MM.1S (cell line): ENCODE results near the gene ARVCF.
"Not testable (repeated sequence)": the region's sequence is repeated elsewhere in the genome, so short reads cannot be mapped to it uniquely, and the experiment has no call there.

Experiments
- DNase-seq: peaks from one replicate; pipeline ENCODE4 v3.0.0-alpha.2; 2015
- H2AFZ ChIP-seq: fragments of 300-600 bp; sonication (generic); 2 replicates; pipeline ENCODE4 v1.6.0; 2016; ENCODE audit warnings: antibody characterized with exemption, low read length
- H3F3A ChIP-seq: fragments of 300-600 bp; sonication (generic); 2 replicates; pipeline ENCODE4 v1.6.1; 2016; ENCODE audit warnings: mild to moderate bottlenecking, antibody characterized with exemption, low read length, moderate library complexity, mixed read lengths; ENCODE audit not compliant: insufficient read depth
- H3K27ac ChIP-seq: fragments of 300-600 bp; sonication (generic); 2 replicates; pipeline ENCODE4 v1.5.1; 2016; ENCODE audit warnings: mild to moderate bottlenecking, low read length
- H3K27me3 ChIP-seq: fragments of 300-600 bp; sonication (generic); replicated peaks from 2 replicates; pipeline ENCODE4 v1.6.0; 2016; ENCODE audit warnings: low read length; ENCODE audit not compliant: insufficient read depth
- H3K36me3 ChIP-seq: fragments of 300-600 bp; sonication (generic); replicated peaks from 2 replicates; pipeline ENCODE4 v1.6.1; 2016; ENCODE audit warnings: mild to moderate bottlenecking, low read length, mixed read lengths; ENCODE audit not compliant: insufficient read depth
- H3K4me1 ChIP-seq: fragments of 300-600 bp; sonication (generic); 2 replicates; pipeline ENCODE4 v1.6.1; 2016; ENCODE audit warnings: low read length, mixed read lengths
- H3K4me2 ChIP-seq: fragments of 300-600 bp; sonication (generic); 2 replicates; pipeline ENCODE4 v1.6.0; 2016; ENCODE audit warnings: low read depth, low read length
- H3K4me3 ChIP-seq: fragments of 300-600 bp; sonication (generic); 2 replicates; pipeline ENCODE4 v1.5.1; 2016; ENCODE audit warnings: low read length, mixed read lengths
- H3K79me2 ChIP-seq: fragments of 300-600 bp; sonication (generic); 2 replicates; pipeline ENCODE4 v1.6.1; 2016; ENCODE audit warnings: mixed run types, low read length, mixed read lengths
- H3K9ac ChIP-seq: fragments of 300-600 bp; sonication (generic); 2 replicates; pipeline ENCODE4 v1.6.1; 2016; ENCODE audit warnings: low read length, mixed read lengths
- H3K9me2 ChIP-seq: fragments of 300-600 bp; sonication (generic); replicated peaks from 2 replicates; pipeline ENCODE4 v1.6.1; 2016; ENCODE audit warnings: mild to moderate bottlenecking, low read length, mixed read lengths; ENCODE audit not compliant: insufficient read depth
- H3K9me3 ChIP-seq: fragments of 300-600 bp; sonication (generic); replicated peaks from 2 replicates; pipeline ENCODE4 v1.6.1; 2016; ENCODE audit warnings: mild to moderate bottlenecking, low read length, mixed read lengths; ENCODE audit not compliant: insufficient read depth
- H4K20me1 ChIP-seq: fragments of 300-600 bp; sonication (generic); 2 replicates; pipeline ENCODE4 v1.6.1; 2016; ENCODE audit warnings: mild to moderate bottlenecking, low read length, moderate library complexity, mixed read lengths; ENCODE audit not compliant: insufficient read depth
- CTCF ChIP-seq: fragments of 300-600 bp; sonication (generic); IDR thresholded peaks from 2 replicates; pipeline ENCODE4 v1.5.1; 2016; ENCODE audit warnings: antibody characterized with exemption, low read length, mixed read lengths
- EZH2 ChIP-seq: fragments of 300-600 bp; sonication (generic); optimal IDR thresholded peaks from 2 replicates; pipeline ENCODE3; 2017; ENCODE audit warnings: low read depth, mild to moderate bottlenecking, antibody characterized with exemption, low read length, mixed read lengths
- EZH2phosphoT487 ChIP-seq: fragments of 300-600 bp; sonication (generic); IDR thresholded peaks from 2 replicates; pipeline ENCODE4 v1.6.1; 2018; ENCODE audit warnings: antibody characterized with exemption, low read length

Gene ARVCF

GRCh38 chr22:19927696-19928095 is 88.9 kb downstream of the ARVCF start:
- Histone ChIP-seq H3K4me2 (no peak overlapping the region), H3K79me2 (no peaks in the 10 kb centered on the region), H3K36me3 (no peaks in the 10 kb centered on the region), H2AFZ (no peak overlapping the region), H3K9me3 (no peaks in the 10 kb centered on the region), H3K27me3 (no peaks in the 10 kb centered on the region), H3F3A (no peaks in the 10 kb centered on the region), H3K4me3 (no peak overlapping the region), H4K20me1 (no peaks in the 10 kb centered on the region), H3K9ac (no peak overlapping the region), H3K9me2 (no peaks in the 10 kb centered on the region), H3K4me1 (0 out of 2 replicates have a peak, but pooled peaks cover 3% of the 10 kb centered on the region), H3K27ac (no peak overlapping the region)
- no peak for DNase-seq
- no peak for TF ChIP-seq EZH2phosphoT487

GRCh38 chr22:19926028-19926427 is 90.6 kb downstream of the ARVCF start:
- H3K9ac ChIP-seq = not testable (repeated sequence)

GRCh38 chr22:19923914-19924513 is 92.6 kb downstream of the ARVCF start:
- H3K9me2 ChIP-seq = no peaks in the 10 kb centered on the region

More at GRCh38 chr22:19926028-19926427, 90.6 kb downstream of the ARVCF start:
- H3K79me2 ChIP-seq, H3K9me3 ChIP-seq, H3K4me3 ChIP-seq, H2AFZ ChIP-seq, H3K9me2 ChIP-seq, H3K27ac ChIP-seq, H3F3A ChIP-seq, H3K27me3 ChIP-seq, H4K20me1 ChIP-seq, H3K36me3 ChIP-seq, H3K4me1 ChIP-seq, H3K4me2 ChIP-seq, DNase-seq: not testable (repeated sequence)

GRCh38 chr22:19921544-19922081 is 95.0 kb downstream of the ARVCF start:
- Histone ChIP-seq H3K36me3 (no peaks in the 10 kb centered on the region), H3K9ac (no peak overlapping the region), H3K4me1 (peaks cover 16% of the 10 kb centered on the region), H3K9me2 (no peaks in the 10 kb centered on the region), H3K79me2 (no peaks in the 10 kb centered on the region), H3K27me3 (no peaks in the 10 kb centered on the region), H3K9me3 (no peaks in the 10 kb centered on the region), H3F3A (no peaks in the 10 kb centered on the region), H4K20me1 (no peaks in the 10 kb centered on the region), H2AFZ (no peak overlapping the region), H3K27ac (no peak overlapping the region), H3K4me3 (no peak overlapping the region), H3K4me2 (no peak overlapping the region)
- TF ChIP-seq CTCF = no peak
- no peak for TF ChIP-seq EZH2
- TF ChIP-seq EZH2phosphoT487 = no peak
- no peak for DNase-seq

More at GRCh38 chr22:19923914-19924513, 92.6 kb downstream of the ARVCF start:
- H3K4me3 ChIP-seq = no peak overlapping the region
- H4K20me1 ChIP-seq = no peaks in the 10 kb centered on the region
- no peaks in the 10 kb centered on the region for H3K27me3 ChIP-seq
- no peak overlapping the region for H3K9ac ChIP-seq
- 0 out of 2 replicates have a peak, but pooled peaks cover 3% of the 10 kb centered on the region for H3K4me1 ChIP-seq
- H3K79me2 ChIP-seq = no peaks in the 10 kb centered on the region
- H3F3A ChIP-seq = no peaks in the 10 kb centered on the region
- no peak overlapping the region for H3K4me2 ChIP-seq
- TF ChIP-seq CTCF = no peak
- TF ChIP-seq EZH2 = no peak
- no peak for TF ChIP-seq EZH2phosphoT487
- no peaks in the 10 kb centered on the region for H3K9me3 ChIP-seq
- no peaks in the 10 kb centered on the region for H3K36me3 ChIP-seq
- H2AFZ ChIP-seq = no peak overlapping the region
- no peak overlapping the region for H3K27ac ChIP-seq
- no peak for DNase-seq
